Activated T-cell treated with anti-CD3 and anti-CD28 coated beads for 1 hour (primary cell): Measurements from ENCODE around the gene CCNY.
"Not testable (repeated sequence)": the region's sequence is repeated elsewhere in the genome, so short reads cannot be mapped to it uniquely, and the experiment has no call there.

ENCODE experiments used
- DNase-seq: peaks from one replicate; pipeline ENCODE4 v3.0.0-alpha.2; 2020; ENCODE audit warnings: low read depth

Gene CCNY

GRCh38 chr10:35336084-35336831 is at the start of gene CCNY:
CCNY (plus strand) TSS chr10:35336509; CDS start chr10:35337054, 545 bp downstream.
- DNase-seq, result peak; percentile 77

DNA sequence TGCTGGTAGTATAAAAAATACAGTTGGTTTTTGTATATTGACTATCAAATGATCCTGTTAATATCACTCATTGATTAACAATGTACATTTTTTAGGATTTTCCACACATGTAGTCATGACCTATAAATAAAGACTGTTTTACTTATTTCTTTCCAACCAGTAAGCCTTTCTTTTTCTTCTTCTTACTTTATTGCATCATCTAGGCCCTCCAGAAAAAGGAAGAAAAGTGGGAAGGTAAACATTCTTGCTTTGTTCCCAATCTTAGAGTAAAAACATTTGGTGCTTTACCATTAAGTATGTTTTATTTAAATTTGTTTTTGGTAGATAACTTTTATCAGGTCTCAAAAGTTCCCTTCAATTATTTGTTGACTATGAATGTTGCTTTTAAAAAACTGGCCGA is 47.1 kb upstream of the CCNY start:
- DNase-seq, result no peak

DNA sequence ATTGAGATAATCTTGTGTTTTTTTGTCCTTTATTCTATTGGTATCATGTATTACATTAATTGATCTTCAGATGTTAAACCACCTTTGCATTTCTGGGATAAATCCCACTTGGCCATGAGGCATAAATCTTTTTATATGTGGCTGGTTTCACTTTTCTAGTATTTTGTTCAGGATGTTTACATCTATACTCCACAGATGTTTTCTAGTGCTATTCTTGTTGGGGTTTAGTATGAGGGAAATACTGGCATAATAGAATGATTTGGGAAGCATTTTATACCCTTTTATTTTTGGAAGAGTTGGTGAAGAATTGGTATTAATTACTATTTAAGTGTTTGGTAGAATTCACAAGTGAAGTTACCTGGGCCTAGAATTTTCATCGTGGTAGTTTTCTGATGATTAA is 41.8 kb upstream of the CCNY start:
- no peak for DNase-seq

DNA sequence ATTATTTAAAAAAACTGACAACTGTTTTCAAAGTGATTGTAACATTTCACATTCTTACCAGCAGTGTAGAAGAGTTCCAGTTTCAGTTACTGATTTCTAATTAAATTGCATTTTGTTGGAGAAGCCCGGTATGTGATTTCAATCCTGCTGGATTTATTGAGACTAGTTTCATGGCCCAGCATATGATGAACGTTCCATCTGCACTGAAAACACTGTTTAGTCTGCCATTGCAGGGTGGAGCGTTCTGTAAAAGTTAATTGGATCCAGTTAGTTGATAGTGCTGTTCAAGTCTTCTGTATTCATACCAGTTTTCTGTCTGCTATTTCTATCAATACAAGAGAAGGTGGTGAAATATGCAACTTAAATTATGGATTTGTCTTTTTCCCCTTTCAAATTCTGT is 37.3 kb upstream of the CCNY start:
- DNase-seq, result no peak

GRCh38 chr10:35300063-35300699 is 36.1 kb upstream of the CCNY start:
- no peak for DNase-seq

DNA sequence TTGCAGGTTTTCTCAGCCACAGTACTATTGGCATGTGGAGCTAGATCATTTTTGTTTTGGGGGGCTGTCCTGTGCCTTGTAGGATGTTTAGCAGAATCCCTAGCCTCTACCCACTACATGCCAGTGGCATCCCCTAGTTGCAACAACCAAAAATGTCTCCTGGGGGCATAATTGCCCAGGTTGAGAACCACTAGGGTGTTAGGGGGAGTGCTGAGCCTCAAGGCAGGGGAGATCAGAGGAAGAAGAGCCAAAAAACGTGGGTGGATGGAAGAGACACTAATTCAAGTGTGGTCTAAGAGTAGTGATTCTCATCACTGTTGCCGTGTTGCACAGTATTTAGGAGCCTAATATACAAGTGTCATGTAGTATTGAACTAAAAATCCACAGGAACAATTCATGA is 31.7 kb upstream of the CCNY start:
- no peak for DNase-seq

DNA sequence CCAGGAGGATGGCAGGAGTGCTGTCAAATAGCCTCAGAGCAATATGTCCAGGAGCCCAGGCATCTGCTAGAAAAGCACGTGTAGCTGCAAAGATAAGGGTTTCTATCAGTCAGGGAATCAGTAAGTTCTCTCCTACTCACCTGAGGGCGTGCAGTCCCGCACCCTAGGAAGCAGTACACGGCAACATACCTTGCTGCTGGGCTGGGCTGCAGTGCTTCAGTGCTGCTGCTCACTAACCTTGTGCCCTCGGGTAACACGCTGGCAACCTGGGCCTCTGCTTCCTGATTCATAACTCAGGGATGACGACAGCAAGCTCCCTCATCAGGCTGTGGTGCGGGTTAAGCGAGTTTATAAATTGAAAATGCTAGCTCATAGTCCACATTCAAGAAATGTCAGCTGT is 29.5 kb upstream of the CCNY start:
- no peak for DNase-seq

GRCh38 chr10:35307297-35307696 is 29.0 kb upstream of the CCNY start:
- DNase-seq, result no peak

- DNase-seq, result no peak
Measured at GRCh38 chr10:35308809-35309208, 27.5 kb upstream of the CCNY start.

DNA sequence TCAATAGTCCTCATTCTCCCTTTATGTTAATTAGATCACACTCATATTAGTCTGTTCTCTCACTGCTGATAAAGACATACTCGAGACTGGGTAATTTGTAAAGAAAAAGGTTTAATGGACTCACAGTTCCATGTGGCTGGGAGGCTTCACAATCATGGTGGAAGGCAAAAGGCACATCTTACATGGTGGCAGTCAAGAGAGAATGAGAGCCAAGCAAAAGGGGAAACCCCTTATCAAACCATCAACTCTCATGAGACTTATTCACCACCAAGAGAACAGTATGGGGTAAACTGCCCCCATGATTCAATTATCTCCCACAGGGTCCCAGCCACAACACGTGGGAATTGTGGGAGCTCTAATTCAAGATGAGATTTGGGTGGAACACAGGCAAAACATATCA is 22.2 kb upstream of the CCNY start:
- DNase-seq, result not testable (repeated sequence)

GRCh38 chr10:35315235-35315634 is 21.1 kb upstream of the CCNY start:
- DNase-seq, result not testable (repeated sequence)

GRCh38 chr10:35316218-35316967 is 19.9 kb upstream of the CCNY start:
- no peak for DNase-seq

GRCh38 chr10:35318551-35318950 is 17.8 kb upstream of the CCNY start:
- DNase-seq, result no peak

GRCh38 chr10:35320341-35320740 is 16.0 kb upstream of the CCNY start:
- DNase-seq, result no peak

- no peak for DNase-seq
Measured at GRCh38 chr10:35322636-35323035, 13.7 kb upstream of the CCNY start.

- DNase-seq, result no peak
Measured at GRCh38 chr10:35324196-35324595, 12.1 kb upstream of the CCNY start.

GRCh38 chr10:35326466-35327235 is 9.7 kb upstream of the CCNY start:
- DNase-seq, result no peak

GRCh38 chr10:35327790-35328403 is 8.4 kb upstream of the CCNY start:
- no peak for DNase-seq

GRCh38 chr10:35328404-35329037 is 7.8 kb upstream of the CCNY start:
- DNase-seq, result no peak

DNA sequence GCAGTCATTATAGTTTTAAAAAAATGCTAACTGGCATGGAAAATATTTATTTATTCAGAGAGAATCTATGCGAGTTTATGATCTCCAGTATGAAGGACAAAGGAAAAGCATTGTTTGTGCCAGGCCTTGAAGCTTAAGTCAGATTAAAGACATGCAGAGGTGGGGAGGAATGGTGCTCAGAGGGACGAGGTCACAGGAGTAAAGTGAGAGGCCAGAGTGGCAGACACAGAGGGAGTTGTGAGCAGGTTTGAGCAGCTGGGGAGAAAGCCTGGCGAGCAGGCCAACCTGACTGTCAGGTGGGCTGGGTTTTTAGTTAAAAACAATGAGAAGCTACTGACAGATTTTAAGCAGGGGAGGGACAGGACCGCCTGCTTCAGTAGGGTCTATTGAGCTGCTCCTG is 6.8 kb upstream of the CCNY start:
- DNase-seq, result no peak

DNA sequence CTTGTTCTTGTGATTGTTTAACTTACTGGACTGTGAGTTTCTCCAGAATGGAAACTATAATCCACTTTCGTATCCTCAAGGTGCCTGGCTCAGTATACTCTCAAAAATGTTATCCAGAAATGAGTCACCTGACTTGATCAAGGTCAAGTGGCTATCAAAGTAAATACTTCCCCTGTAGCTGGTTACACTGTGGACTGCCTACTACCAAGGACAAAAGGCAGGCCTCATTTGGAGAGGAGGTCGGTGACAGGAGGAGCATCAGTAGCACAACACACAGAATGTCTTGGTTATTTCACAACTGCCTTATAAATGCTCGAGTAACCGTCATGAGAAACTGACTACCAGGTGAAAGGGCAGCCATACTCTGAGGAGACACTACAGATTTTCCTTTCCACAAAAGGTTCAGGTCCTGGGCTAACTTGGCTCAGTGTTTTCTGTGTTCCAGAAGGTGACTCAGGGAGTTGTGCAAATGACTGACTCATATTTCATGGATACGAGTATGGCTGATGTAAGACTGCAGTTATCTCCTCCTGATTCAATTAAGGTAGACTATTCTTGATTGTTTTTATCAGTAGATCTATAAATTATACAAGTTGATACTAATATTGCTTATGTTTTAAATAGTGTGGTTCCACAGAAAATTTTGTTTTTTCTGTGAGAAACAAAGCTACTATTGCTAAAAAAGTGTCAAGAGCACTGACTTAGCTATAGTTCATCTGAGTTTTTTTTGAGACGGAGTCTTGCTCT is 4.2 kb upstream of the CCNY start:
- DNase-seq, result no peak
